ENCODE measurements around the gene HAVCR1. TPM values are rescaled to one million over a fixed set of nuclear protein-coding genes. Genes with fewer than 3 reads are reported as not detected.
"Not testable (repeated sequence)": the region's sequence is repeated elsewhere in the genome, so short reads cannot be mapped to it uniquely, and the experiment has no call there.

Gene HAVCR1
- polyA plus RNA-seq, 1 donor (not counting 4 experiments of a cell fraction or from before 2014, with no cell fraction given): not detected

DNA sequence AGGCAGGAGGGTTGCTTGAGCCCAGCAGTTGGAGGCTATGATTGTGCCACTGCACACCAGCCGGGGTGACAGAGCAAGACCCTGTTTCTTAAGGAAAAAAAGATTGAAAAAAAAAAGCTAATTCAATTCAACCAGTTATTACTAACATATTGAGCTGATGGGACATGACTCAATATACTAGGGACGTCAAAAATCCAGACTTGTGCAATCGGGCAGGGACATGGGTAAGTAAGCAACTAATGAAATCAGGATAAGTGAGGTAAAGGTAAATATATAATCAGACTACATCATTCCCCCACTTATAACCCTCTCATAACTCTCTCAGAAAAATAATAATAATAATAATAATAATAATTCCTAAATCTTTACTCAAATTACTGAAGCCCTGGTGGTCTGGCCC lies 975 bp upstream of the HAVCR1 start:
- no peaks in the 10 kb centered on the region for H3K9me1 ChIP-seq (ENCODE audit: control insufficient read depth, extremely low read depth, insufficient read depth, low read length)
- no peaks in the 10 kb centered on the region for H3K27me3 ChIP-seq (ENCODE audit: control insufficient read depth, extremely low read depth, insufficient read depth, low read length)
- no peak overlapping the region for H3K27ac ChIP-seq (ENCODE audit: control insufficient read depth, insufficient read depth, low read length)
- H3K9me3 ChIP-seq (ENCODE audit: control insufficient read depth, low read depth, low read length): no peaks in the 10 kb centered on the region
- DNase-seq (ENCODE audit: low read depth, low spot score) (no peak), FAIRE-seq (no peak)
- dilution Hi-C loops (cut with MboI; ENCODE audit: extremely low pct_ligation_motif_present, low sequenced_read_pairs): no loop called here
- H3K4me1 ChIP-seq (ENCODE audit: control insufficient read depth, extremely low read depth, insufficient read depth, low read length): no peaks in the 10 kb centered on the region
- no peak overlapping the region for H3K9ac ChIP-seq (ENCODE audit: control insufficient read depth, extremely low read depth, insufficient read depth, low read length)
- H4K20me1 ChIP-seq (ENCODE audit: control insufficient read depth, extremely low read depth, insufficient read depth, low read length): no peaks in the 10 kb centered on the region
- no peaks in the 10 kb centered on the region for H3K36me3 ChIP-seq (ENCODE audit: control insufficient read depth in 2 of 2, extremely low read depth in 1 of 2, insufficient read depth in 2 of 2, low read length in 2 of 2)
- H2AFZ ChIP-seq (ENCODE audit: control insufficient read depth, low read length): no peak overlapping the region
- TF ChIP-seq EZH2 (IDR thresholded peaks at IDR 0.05; ENCODE audit: low read length): no peak
- TF ChIP-seq, protein P1, sequence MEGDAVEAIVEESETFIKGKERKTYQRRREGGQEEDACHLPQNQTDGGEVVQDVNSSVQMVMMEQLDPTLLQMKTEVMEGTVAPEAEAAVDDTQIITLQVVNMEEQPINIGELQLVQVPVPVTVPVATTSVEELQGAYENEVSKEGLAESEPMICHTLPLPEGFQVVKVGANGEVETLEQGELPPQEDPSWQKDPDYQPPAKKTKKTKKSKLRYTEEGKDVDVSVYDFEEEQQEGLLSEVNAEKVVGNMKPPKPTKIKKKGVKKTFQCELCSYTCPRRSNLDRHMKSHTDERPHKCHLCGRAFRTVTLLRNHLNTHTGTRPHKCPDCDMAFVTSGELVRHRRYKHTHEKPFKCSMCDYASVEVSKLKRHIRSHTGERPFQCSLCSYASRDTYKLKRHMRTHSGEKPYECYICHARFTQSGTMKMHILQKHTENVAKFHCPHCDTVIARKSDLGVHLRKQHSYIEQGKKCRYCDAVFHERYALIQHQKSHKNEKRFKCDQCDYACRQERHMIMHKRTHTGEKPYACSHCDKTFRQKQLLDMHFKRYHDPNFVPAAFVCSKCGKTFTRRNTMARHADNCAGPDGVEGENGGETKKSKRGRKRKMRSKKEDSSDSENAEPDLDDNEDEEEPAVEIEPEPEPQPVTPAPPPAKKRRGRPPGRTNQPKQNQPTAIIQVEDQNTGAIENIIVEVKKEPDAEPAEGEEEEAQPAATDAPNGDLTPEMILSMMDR (optimal IDR thresholded peaks at IDR 0.05 in 1 of 3, IDR thresholded peaks at IDR 0.05 in 1 of 3, conservative IDR thresholded peaks at IDR 0.05 in 1 of 3; ENCODE audit: extremely low read depth in 1 of 3, insufficient read depth in 2 of 3, low read length in 3 of 3): no peak
- H3K4me3 ChIP-seq (ENCODE audit: control insufficient read depth in 2 of 3, extremely low read depth in 1 of 3, insufficient read depth in 2 of 3, low read depth in 1 of 3, low read length in 3 of 3): no peak overlapping the region
- H3K4me2 ChIP-seq (ENCODE audit: control insufficient read depth, extremely low read depth, insufficient read depth, low read depth, low read length): no peak overlapping the region
- no peaks in the 10 kb centered on the region for H3K79me2 ChIP-seq (ENCODE audit: control insufficient read depth, insufficient read depth, low read length)

DNA sequence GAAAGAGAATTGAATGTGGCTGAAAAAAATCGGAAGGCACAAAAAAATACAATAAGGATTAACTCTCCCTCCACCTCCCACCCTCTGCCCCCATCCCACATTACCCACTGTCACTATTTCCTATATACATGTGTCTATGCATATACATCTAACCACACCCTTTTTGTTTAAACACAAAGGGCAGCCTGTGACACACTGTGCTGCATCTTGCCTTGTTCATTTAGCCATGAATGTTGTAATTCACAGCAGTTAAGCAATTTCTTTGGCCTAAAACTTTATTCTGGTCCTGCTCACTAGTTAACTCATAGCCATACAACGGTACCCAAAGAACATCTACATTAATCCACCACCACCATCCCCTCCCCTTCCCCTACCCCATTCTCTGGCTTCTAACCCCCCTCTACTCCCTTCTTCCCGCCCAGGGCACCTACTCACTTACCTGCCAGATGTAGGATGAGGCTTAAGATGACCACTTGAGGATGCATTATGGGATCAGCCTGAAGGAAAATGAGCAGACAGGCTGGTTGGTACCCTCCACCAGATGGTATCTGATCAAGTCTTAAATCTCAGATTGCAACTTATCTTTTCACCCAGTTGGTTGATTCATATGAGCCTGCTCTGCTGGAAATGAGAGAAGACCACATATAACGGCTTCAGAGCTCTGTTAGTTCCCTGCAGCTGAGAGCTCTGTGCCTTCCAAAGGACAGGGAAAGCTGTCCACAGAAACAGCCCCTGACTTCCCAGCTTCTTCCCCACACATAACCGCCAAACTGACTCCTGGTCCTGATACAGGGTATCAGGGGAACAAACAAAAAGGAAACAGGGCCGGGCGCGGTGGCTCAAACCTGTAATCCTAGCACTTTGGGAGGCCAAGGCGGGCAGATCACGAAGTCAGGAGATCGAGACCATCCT lies 1.2 kb downstream of the HAVCR1 start:
- dilution Hi-C loops (cut with MboI; ENCODE audit: extremely low pct_ligation_motif_present, low sequenced_read_pairs): no loop called here
- Histone ChIP-seq H2AFZ (ENCODE audit: control insufficient read depth, low read length) (no peak overlapping the region), H3K9me1 (ENCODE audit: control insufficient read depth, extremely low read depth, insufficient read depth, low read length) (no peaks in the 10 kb centered on the region), H3K79me2 (ENCODE audit: control insufficient read depth, insufficient read depth, low read length) (no peaks in the 10 kb centered on the region), H3K4me2 (ENCODE audit: control insufficient read depth, extremely low read depth, insufficient read depth, low read depth, low read length) (no peak overlapping the region), H3K27ac (ENCODE audit: control insufficient read depth, insufficient read depth, low read length) (no peak overlapping the region), H3K36me3 (ENCODE audit: control insufficient read depth in 2 of 2, extremely low read depth in 1 of 2, insufficient read depth in 2 of 2, low read length in 2 of 2) (no peaks in the 10 kb centered on the region), H3K27me3 (ENCODE audit: control insufficient read depth, extremely low read depth, insufficient read depth, low read length) (no peaks in the 10 kb centered on the region), H3K4me1 (ENCODE audit: control insufficient read depth, extremely low read depth, insufficient read depth, low read length) (no peaks in the 10 kb centered on the region), H3K9me3 (ENCODE audit: control insufficient read depth, low read depth, low read length) (no peaks in the 10 kb centered on the region), H3K9ac (ENCODE audit: control insufficient read depth, extremely low read depth, insufficient read depth, low read length) (no peak overlapping the region), H4K20me1 (ENCODE audit: control insufficient read depth, extremely low read depth, insufficient read depth, low read length) (no peaks in the 10 kb centered on the region), H3K4me3 (ENCODE audit: control insufficient read depth in 2 of 3, extremely low read depth in 1 of 3, insufficient read depth in 2 of 3, low read depth in 1 of 3, low read length in 3 of 3) (no peak overlapping the region)
- TF ChIP-seq, protein P1 (optimal IDR thresholded peaks at IDR 0.05 in 1 of 3, IDR thresholded peaks at IDR 0.05 in 1 of 3, conservative IDR thresholded peaks at IDR 0.05 in 1 of 3; ENCODE audit: extremely low read depth in 1 of 3, insufficient read depth in 2 of 3, low read length in 3 of 3): no peak
- no peak for TF ChIP-seq EZH2 (IDR thresholded peaks at IDR 0.05; ENCODE audit: low read length)
- DNase-seq (ENCODE audit: low read depth, low spot score) (no peak), FAIRE-seq (no peak)

DNA sequence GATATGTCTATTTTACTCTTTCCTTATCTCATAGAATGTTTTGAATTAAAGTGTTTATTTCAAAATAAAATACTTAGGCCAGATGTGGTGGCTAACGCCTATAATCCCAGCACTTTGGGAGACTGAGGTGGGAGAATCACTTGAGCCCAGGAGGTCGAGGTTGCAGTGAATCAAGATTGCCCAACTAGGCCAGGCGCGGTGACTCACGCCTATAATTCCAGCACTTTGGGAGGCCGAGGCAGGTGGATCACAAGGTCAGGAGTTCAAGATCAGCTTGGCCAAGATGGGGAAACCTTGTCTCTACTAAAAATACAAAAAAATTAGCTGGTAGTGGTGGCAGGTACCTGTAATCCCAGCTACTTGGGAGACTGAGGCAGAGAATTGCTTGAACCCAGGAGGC lies 2.1 kb downstream of the HAVCR1 start:
- not testable (repeated sequence) for FAIRE-seq; DNase-seq (ENCODE audit: low read depth, low spot score)

More for the DNA sequence above, 2.1 kb downstream of the HAVCR1 start:
- H3K9me1 ChIP-seq (ENCODE audit: control insufficient read depth, extremely low read depth, insufficient read depth, low read length); H3K27ac ChIP-seq (ENCODE audit: control insufficient read depth, insufficient read depth, low read length); H3K4me1 ChIP-seq (ENCODE audit: control insufficient read depth, extremely low read depth, insufficient read depth, low read length); H3K79me2 ChIP-seq (ENCODE audit: control insufficient read depth, insufficient read depth, low read length); H3K9ac ChIP-seq (ENCODE audit: control insufficient read depth, extremely low read depth, insufficient read depth, low read length); H2AFZ ChIP-seq (ENCODE audit: control insufficient read depth, low read length); H3K36me3 ChIP-seq (ENCODE audit: control insufficient read depth in 2 of 2, extremely low read depth in 1 of 2, insufficient read depth in 2 of 2, low read length in 2 of 2); H4K20me1 ChIP-seq (ENCODE audit: control insufficient read depth, extremely low read depth, insufficient read depth, low read length); H3K27me3 ChIP-seq (ENCODE audit: control insufficient read depth, extremely low read depth, insufficient read depth, low read length); H3K4me2 ChIP-seq (ENCODE audit: control insufficient read depth, extremely low read depth, insufficient read depth, low read depth, low read length); dilution Hi-C loops (cut with MboI; ENCODE audit: extremely low pct_ligation_motif_present, low sequenced_read_pairs); H3K9me3 ChIP-seq (ENCODE audit: control insufficient read depth, low read depth, low read length); H3K4me3 ChIP-seq (ENCODE audit: control insufficient read depth in 2 of 3, extremely low read depth in 1 of 3, insufficient read depth in 2 of 3, low read depth in 1 of 3, low read length in 3 of 3): not testable (repeated sequence)
